Neural progenitor cell (in vitro differentiated cells): Measurements from ENCODE around the gene KLHL28.

Source experiments
- CTCF ChIP-seq: fragments of 200-600 bp; sonication (generic); IDR thresholded peaks from 2 replicates; pipeline ENCODE4 v1.5.1; 2017; ENCODE audit warnings: antibody characterized with exemption, mild to moderate bottlenecking
- EZH2 ChIP-seq: fragments of 200-600 bp; sonication (generic); IDR thresholded peaks from 2 replicates; pipeline ENCODE4 v1.6.1; 2017; ENCODE audit warnings: antibody characterized with exemption, mild to moderate bottlenecking, moderate library complexity

GRCh38 chr14:44963044-44963528 is 1.3 kb upstream of the KLHL28 start:
- no peak for TF ChIP-seq CTCF
- TF ChIP-seq EZH2, result no peak
